Hepatocyte (in vitro differentiated cells): ENCODE measurements around the gene SMIM31.

Experiments used
- CTCF ChIP-seq: fragments of 200-600 bp; sonication (generic); IDR thresholded peaks from 2 replicates; pipeline ENCODE4 v1.5.1; 2016; ENCODE audit warnings: antibody characterized with exemption, mild to moderate bottlenecking; ENCODE audit not compliant: poor library complexity
- EZH2 ChIP-seq: fragments of 200-600 bp; sonication (generic); IDR thresholded peaks from 2 replicates; pipeline ENCODE4 v1.6.1; 2016; ENCODE audit warnings: antibody characterized with exemption, mild to moderate bottlenecking, borderline replicate concordance

DNA sequence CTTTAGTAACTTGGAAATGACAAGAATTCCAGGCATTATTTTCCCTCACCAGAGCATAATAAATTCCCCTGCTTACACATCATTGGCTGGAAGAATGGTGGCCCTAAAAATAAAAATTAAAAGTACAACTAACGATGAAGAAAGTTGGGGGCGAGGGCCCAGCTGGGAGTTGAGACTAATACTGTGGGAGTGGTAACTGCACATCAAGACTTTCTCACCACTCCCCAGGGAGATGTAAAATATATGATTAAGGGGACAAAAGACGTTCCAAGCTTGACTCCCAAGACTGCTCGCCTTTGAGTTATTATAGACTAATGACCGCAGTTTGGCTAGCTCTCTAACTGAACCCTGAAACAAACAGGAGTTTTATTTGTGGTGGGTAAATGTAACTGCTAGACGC is 30.0 kb downstream of the SMIM31 start:
- TF ChIP-seq CTCF (no peak), EZH2 (no peak)
